Stimulated activated naive CD8-positive, alpha-beta T cell treated with anti-CD3 and anti-CD28 coated beads, Interleukin-15, Interleukin-2, amounts not matched to agents 100 ng/mL and 50 ng/mL, for 24 hours (primary cell): ENCODE data around the gene ZC3H6.

Experiments used
- H3K27ac Mint-ChIP-seq: one replicate; pipeline ENCODE4 v1.8.0; 2021; ENCODE audit warnings: mild to moderate bottlenecking, mixed read lengths
- H3K27me3 Mint-ChIP-seq: one replicate; pipeline ENCODE4 v1.8.0; 2021; ENCODE audit warnings: mixed read lengths
- H3K36me3 Mint-ChIP-seq: one replicate; pipeline ENCODE4 v1.8.0; 2021; ENCODE audit warnings: low read depth, mixed read lengths
- H3K4me1 Mint-ChIP-seq: one replicate; pipeline ENCODE4 v1.8.0; 2021; ENCODE audit warnings: low read depth, mixed read lengths
- H3K4me3 Mint-ChIP-seq: one replicate; pipeline ENCODE4 v1.8.0; 2021; ENCODE audit warnings: mild to moderate bottlenecking, mixed read lengths
- H3K9me3 Mint-ChIP-seq: one replicate; pipeline ENCODE4 v1.8.0; 2021; ENCODE audit warnings: mixed read lengths

The ZC3H6 gene

DNA sequence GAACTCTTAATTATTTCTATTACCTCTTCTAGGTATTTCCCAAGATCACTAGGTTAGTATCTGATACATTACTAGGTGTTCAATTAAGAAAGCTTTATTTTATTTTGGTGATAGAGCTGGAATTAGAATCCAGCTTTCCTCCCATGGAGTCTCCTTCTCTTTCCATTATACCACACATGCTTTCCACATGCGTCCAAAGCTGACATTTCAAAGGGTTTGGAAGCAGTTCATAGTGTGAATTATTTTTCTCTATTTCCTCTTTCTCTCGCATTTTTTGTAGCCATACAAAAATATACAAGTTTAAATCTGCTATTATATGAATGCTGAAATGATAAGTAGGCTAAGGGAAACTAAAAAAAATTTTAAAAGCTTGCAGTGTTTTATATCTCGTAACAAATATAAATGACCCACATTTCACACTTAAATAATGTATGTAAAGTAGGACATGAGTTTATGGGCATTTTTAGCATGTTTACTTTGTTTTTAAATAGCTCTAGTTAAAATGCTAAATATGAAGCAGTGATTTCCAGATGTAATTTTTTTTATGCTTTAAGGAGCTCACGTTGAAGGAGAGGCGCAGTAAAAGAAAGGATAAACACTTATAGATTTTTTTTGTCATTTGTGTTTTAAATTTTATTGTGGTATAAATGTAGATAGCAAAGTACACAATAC is 20.1 kb downstream of the ZC3H6 start:
- Mint-ChIP-seq H3K4me1 (peaks cover 6% of the 10 kb centered on the region), H3K27me3 (no peaks in the 10 kb centered on the region), H3K27ac (no peak overlapping the region)

DNA sequence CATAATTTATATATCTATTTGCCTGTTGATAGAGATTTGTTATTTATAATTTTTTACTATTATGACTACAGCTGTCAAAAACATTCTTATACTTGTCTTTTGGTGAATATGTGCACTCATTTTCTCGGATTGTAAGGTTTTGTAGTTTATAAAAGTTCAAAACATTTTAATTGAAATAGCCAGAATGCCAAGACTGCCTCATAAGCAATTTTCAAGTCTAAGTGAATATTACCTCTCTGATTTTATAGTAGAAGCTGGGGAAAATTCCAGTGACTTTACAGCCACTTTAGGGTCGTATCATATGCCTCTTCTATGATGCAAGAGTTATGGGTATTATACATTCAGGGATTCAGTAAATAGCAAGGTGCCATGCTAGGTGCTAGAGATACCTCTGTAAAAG is 21.0 kb downstream of the ZC3H6 start:
- Mint-ChIP-seq H3K27me3 (no peaks in the 10 kb centered on the region), H3K4me3 (no peak overlapping the region), H3K27ac (no peak overlapping the region), H3K4me1 (peaks cover 6% of the 10 kb centered on the region), H3K9me3 (no peaks in the 10 kb centered on the region), H3K36me3 (no peaks in the 10 kb centered on the region)

More for the DNA sequence above, 20.1 kb downstream of the ZC3H6 start:
- H3K9me3 Mint-ChIP-seq = no peaks in the 10 kb centered on the region
- no peaks in the 10 kb centered on the region for H3K36me3 Mint-ChIP-seq
- H3K4me3 Mint-ChIP-seq = no peak overlapping the region

DNA sequence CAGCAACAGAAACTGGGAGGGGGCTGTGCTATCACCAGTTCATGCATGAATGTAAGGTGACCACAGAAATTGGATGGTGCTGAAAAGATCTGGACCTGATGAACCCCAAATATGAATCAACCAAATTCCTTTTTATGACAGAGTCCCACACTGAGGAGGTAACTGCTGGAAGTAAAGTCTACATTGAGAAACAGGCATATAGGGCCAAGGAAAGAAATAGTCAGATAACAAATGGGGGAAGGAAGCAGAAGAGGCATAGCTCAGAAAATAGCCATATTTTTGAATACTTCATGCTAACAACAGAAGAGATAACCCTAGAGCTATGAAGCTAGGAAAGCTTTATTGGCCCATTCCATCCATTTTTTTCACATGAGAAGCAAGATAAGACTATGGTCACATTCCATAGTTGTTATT is 25.8 kb downstream of the ZC3H6 start:
- peaks cover 10% of the 10 kb centered on the region for H3K4me1 Mint-ChIP-seq
- peaks cover 16% of the 10 kb centered on the region for H3K36me3 Mint-ChIP-seq
- no peak overlapping the region for H3K27ac Mint-ChIP-seq
- no peaks in the 10 kb centered on the region for H3K27me3 Mint-ChIP-seq
- no peak overlapping the region for H3K4me3 Mint-ChIP-seq
- no peaks in the 10 kb centered on the region for H3K9me3 Mint-ChIP-seq

DNA sequence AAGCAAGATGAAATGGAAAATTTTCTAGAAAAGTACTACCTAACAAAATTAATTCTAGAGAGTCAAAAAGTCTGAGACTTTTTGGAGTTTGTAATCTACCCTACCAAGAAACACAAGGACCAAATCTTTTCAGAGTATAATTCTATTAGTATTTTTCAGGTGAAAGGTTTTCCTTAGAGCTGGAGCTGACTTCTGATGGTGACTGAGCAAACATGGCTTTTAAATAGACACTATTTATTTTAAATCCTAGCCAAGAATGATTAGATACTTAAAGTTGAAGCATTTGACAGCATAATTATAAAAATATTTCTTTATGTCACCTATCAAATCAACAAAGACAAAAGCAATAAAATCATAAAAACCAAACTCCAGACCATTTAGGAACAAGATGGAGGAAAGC is 26.6 kb downstream of the ZC3H6 start:
- Mint-ChIP-seq H3K36me3 (peaks cover 16% of the 10 kb centered on the region), H3K9me3 (no peaks in the 10 kb centered on the region), H3K27ac (no peak overlapping the region), H3K27me3 (no peaks in the 10 kb centered on the region), H3K4me1 (peaks cover 5% of the 10 kb centered on the region), H3K4me3 (no peak overlapping the region)

DNA sequence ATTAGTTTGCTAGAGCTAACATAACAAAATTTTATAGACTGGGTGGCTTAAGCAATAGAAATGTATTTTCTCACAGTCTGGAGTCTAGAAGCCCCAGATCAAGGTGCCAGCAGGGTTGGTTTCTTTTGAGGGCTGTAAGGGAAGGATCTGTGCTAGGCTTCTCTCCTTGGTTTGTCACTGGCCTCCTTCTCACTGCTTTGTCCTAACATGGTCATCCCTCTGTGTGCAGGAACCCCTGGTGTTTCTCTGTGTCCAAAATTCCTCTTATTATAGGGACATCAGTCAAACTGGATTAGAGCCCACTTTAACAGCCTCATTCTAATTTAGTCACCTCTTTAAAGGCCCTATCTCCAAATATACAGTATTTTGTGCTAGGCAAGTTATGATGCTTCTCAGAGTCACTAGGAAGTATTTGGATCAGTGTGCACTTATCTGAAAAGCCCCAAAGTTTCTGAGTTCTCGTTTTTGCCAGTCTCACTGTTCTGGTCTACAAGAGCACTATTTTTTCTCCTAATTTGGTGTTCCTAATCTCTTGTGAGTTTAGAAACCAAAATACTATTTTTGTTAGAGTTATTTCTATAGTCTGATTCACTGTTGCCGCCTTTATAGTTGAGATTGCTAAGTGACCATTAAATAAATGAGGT is 29.0 kb downstream of the ZC3H6 start:
- peaks cover 16% of the 10 kb centered on the region for H3K36me3 Mint-ChIP-seq
- no peak overlapping the region for H3K4me3 Mint-ChIP-seq
- H3K27ac Mint-ChIP-seq = no peak overlapping the region
- no peaks in the 10 kb centered on the region for H3K27me3 Mint-ChIP-seq
- no peaks in the 10 kb centered on the region for H3K9me3 Mint-ChIP-seq
- H3K4me1 Mint-ChIP-seq = peaks cover 4% of the 10 kb centered on the region

DNA sequence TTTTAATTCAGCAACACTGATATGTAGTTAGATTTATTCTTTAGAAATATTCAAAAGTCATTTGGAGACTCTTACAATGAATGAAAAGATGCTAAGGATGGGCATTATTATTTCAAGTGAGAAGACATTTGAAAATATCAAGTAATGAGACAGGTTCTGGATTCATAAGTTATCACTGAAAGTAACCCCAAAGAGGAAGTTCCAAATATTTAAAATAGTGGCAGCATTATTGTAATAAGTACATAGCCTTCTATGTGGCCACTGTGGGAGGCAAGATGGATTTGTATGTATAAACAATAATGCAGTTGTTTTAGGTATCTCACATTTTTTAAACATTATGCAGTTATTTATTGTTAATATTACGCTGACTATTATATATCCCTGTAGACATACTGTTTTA is 29.7 kb downstream of the ZC3H6 start:
- Mint-ChIP-seq H3K27ac (no peak overlapping the region), H3K4me3 (no peak overlapping the region), H3K27me3 (no peaks in the 10 kb centered on the region), H3K4me1 (peaks cover 4% of the 10 kb centered on the region), H3K36me3 (peaks cover 20% of the 10 kb centered on the region), H3K9me3 (no peaks in the 10 kb centered on the region)

DNA sequence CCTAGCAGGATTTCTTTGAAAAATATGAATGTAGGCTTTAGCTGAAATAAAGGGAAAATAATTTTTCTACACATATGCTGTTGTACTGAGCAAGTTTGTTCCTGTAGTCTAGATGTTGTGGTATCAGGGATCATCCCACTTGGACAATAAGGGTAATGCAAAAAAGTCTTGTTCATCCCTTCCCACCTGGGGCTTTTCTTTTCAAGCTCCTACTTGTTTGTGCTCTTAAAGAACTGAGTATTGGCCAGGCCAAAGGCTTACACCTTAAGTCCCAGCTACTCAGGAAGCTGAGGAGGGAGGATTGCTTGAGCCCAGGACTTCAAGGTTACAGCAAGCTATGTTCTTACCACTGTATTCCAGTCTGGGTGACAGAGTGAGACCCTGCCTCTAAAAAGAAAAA is 35.5 kb downstream of the ZC3H6 start:
- H3K27ac Mint-ChIP-seq = no peak overlapping the region
- H3K27me3 Mint-ChIP-seq = no peaks in the 10 kb centered on the region
- no peaks in the 10 kb centered on the region for H3K4me1 Mint-ChIP-seq
- H3K36me3 Mint-ChIP-seq = peaks cover 13% of the 10 kb centered on the region
- H3K4me3 Mint-ChIP-seq = no peak overlapping the region
- H3K9me3 Mint-ChIP-seq = no peaks in the 10 kb centered on the region

DNA sequence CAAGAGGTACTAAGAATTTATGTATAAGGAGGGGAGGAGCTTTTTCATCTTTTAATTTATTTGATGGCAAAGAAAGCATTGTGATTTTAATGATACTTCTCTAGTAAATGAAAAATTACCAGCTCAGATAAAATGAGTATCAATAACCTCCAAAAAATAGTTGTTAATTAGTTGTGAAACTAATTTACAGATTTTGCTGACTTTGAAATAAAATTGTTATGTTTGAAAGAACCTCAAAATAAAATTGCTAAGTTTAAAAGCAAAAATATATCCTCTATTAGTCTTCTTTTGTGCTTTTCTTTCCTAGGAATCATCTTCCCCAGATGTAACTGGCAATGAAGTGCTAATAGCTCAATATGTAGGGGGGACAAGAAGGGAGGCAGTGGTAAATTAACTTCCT is 36.5 kb downstream of the ZC3H6 start:
- no peak overlapping the region for H3K27ac Mint-ChIP-seq
- no peaks in the 10 kb centered on the region for H3K9me3 Mint-ChIP-seq
- H3K4me3 Mint-ChIP-seq = no peak overlapping the region
- peaks cover 13% of the 10 kb centered on the region for H3K36me3 Mint-ChIP-seq
- no peaks in the 10 kb centered on the region for H3K27me3 Mint-ChIP-seq
- H3K4me1 Mint-ChIP-seq = no peaks in the 10 kb centered on the region

DNA sequence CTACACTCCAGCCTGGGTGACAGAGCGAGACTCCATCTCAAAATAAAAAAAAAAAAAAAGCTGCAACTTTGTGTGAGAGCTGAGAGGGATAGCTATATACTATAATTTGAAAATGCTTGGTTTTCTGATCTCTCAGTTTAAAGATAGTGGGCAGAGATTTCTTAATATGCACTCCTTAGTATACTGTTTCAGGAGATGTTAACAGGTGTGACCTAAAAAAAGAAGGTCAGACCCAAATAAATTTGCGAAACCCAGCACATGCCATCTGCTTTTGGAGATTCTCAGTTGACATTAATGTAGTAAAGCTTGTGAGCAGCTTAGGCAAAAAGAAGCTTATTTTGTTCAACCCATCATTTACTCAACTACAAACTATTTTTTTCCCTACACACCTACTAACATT is 37.4 kb downstream of the ZC3H6 start:
- Mint-ChIP-seq H3K9me3 (no peaks in the 10 kb centered on the region), H3K4me3 (no peak overlapping the region), H3K27me3 (no peaks in the 10 kb centered on the region), H3K27ac (no peak overlapping the region), H3K36me3 (peaks cover 13% of the 10 kb centered on the region), H3K4me1 (no peaks in the 10 kb centered on the region)

DNA sequence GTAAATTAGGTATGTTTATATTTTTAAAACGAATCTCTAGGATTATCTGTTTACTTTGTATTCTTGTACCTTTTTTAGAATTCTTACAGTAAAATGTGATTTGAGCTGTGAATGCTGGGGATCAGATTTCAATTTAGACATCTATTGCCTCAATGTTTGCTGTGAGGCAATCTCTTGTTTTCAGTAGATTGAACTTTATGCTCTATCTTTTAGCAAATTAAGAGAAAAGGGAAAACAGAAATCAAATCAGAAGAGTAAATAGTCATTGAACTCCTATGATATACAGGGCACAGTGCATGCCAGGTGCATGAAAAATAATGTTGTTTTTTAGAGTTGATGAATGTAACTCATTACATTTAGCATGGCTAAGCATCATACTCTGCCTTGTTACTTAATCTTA is 39.5 kb downstream of the ZC3H6 start:
- Mint-ChIP-seq H3K9me3 (no peaks in the 10 kb centered on the region), H3K27ac (no peak overlapping the region), H3K27me3 (no peaks in the 10 kb centered on the region), H3K4me3 (no peak overlapping the region), H3K4me1 (no peaks in the 10 kb centered on the region), H3K36me3 (peaks cover 18% of the 10 kb centered on the region)

DNA sequence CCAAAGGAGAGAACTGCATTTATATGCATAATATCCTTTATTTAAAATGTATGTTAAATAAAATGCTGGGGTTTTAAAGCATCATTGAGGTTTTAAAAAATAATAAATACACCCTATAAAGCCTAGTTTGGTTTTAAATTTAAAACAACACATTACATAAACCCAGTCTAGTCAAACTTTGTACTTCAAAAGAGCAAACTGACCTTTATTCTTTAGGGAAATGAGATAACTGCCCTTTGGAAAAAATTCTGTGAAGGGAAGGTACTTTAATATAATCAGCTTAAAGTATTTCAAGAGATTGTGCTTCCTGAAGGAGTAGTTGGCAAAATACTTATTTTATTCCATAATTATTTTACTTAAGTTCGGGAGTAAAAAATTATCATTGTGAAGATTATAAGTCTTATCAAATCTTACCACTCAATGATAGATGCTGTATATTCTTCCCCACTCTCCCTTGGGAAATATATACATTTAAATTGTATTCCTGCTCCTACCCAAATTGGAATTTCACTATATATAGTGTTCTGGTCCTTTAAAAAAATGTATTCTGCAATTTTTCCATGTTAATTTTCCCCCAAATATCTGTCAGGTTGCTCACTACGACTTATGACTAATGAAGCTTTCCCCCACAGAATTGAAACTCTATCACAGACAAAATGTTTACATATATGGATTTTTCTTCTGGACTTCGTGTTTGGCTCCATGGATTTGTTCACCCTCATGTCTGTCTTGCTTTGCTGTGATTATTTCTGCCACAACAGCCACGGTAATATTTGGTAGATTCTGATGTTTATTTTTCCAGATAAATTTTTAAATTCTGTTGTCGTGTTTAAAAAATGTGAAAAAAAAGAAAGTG is 42.1 kb downstream of the ZC3H6 start:
- H3K4me3 Mint-ChIP-seq = no peak overlapping the region
- no peaks in the 10 kb centered on the region for H3K9me3 Mint-ChIP-seq
- H3K36me3 Mint-ChIP-seq = peaks cover 8% of the 10 kb centered on the region
- no peaks in the 10 kb centered on the region for H3K27me3 Mint-ChIP-seq
- no peak overlapping the region for H3K27ac Mint-ChIP-seq
- no peaks in the 10 kb centered on the region for H3K4me1 Mint-ChIP-seq

DNA sequence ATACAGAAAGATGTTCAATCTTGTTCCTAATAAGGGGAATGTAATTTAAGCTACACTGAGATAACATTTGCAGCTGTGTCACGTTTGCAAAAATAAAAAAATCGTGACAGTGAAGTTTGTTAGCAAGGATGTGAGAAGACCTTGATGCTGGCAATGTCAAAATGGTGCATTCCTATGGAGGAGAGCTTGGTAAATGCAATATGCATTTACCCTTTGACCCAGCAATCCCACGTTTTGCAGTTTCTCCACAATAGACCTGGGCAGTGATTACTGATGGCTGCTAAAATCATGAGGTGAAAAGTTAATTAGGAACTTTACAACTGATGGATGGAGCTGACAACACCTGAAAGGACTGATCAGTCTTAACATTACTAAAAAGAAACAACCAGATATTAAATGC is 43.1 kb downstream of the ZC3H6 start:
- Mint-ChIP-seq H3K36me3 (peaks cover 8% of the 10 kb centered on the region), H3K27me3 (no peaks in the 10 kb centered on the region), H3K9me3 (no peaks in the 10 kb centered on the region), H3K4me3 (no peak overlapping the region), H3K4me1 (no peaks in the 10 kb centered on the region), H3K27ac (no peak overlapping the region)

DNA sequence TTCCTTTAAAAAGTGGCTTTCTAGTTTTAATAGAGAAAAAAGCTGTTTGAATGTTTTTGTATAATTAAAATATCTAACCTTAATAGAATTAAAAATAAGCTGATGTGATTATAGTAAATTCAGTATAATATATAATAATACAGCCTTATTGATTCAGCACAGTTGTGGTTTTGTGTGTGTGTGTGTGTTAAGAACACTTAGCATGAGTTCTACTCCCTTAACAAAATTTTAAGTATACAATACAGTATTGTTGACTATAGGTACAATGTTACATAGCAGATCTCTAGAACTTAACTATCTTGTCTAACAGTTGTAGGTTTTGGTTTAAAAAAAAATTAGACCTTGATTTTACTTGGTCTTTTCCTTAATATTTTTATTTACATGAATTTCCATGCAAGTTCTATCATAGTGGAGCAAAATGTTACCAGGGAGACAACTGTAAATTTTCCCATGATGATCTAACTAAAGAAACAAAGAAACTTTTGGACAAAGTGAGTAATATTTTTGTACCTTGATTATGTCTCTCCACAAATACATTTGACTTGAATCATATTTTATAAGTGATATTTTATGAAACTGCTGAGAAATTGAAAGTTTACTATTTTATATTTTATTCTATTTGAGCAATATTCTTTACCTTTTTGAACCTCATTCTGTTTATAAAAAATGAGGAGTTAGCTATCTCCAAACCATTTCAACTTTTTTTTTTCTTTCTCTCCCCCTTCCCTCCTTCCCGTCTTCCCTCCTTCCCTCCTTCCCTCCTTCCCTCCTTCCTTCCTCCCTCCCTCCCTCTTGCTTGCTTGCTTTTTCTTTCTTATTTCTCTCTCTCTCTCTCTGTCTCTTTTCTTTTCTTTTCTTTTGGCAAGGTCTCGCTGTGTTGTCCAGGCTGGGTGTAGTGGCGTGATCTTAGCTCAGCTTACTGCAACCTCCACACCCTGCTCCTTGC is 46.3 kb downstream of the ZC3H6 start:
- no peaks in the 10 kb centered on the region for H3K27me3 Mint-ChIP-seq
- H3K4me3 Mint-ChIP-seq = no peak overlapping the region
- no peaks in the 10 kb centered on the region for H3K9me3 Mint-ChIP-seq
- no peak overlapping the region for H3K27ac Mint-ChIP-seq
- no peaks in the 10 kb centered on the region for H3K4me1 Mint-ChIP-seq
- H3K36me3 Mint-ChIP-seq = peaks cover 8% of the 10 kb centered on the region

DNA sequence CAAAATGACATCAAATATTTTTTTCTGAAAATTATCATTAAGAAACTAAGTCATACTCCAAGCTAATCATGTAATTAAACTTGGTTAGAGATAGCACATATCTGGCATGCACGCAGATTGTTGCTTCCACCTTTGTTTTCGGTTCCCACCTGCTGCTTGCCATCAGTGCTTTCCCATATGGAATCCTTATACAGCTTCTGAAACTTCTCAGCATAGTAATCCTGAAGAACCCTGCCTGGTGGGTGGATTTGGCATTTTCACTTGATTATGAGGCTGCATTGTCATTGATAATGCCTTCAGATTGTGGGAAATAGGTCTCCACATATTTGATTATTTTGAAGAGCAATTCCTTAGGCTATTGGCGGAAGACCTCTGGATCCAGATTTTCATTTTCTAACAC is 47.5 kb downstream of the ZC3H6 start:
- peaks cover 20% of the 10 kb centered on the region for H3K36me3 Mint-ChIP-seq
- no peaks in the 10 kb centered on the region for H3K9me3 Mint-ChIP-seq
- H3K4me3 Mint-ChIP-seq = no peak overlapping the region
- no peaks in the 10 kb centered on the region for H3K4me1 Mint-ChIP-seq
- H3K27me3 Mint-ChIP-seq = no peaks in the 10 kb centered on the region
- no peak overlapping the region for H3K27ac Mint-ChIP-seq
